ENCODE results near the gene ZSCAN20. TPM values are rescaled to one million over a fixed set of nuclear protein-coding genes. Genes with fewer than 3 reads are reported as not detected.

Gene ZSCAN20
- 2.4 TPM for polyA plus RNA-seq (ENCODE audit: insufficient read length)

GRCh38 chr1:33472269-33472980 lies at the start of gene ZSCAN20:
Gene ZSCAN20 (plus strand): TSS chr1:33472645. CDS start chr1:33479289, 6,644 bp downstream.
- DNase-seq (ENCODE audit: low read depth), result peak; percentile 92

GRCh38 chr1:33424205-33424604 lies 48.2 kb upstream of the ZSCAN20 start:
- DNase-seq (ENCODE audit: low read depth), result no peak

GRCh38 chr1:33424610-33425009 lies 47.8 kb upstream of the ZSCAN20 start:
- no peak for DNase-seq (ENCODE audit: low read depth)

- DNase-seq (ENCODE audit: low read depth), result no peak
Observed at GRCh38 chr1:33425900-33426299, 46.5 kb upstream of the ZSCAN20 start.

GRCh38 chr1:33426916-33427315 lies 45.5 kb upstream of the ZSCAN20 start:
- no peak for DNase-seq (ENCODE audit: low read depth)

GRCh38 chr1:33428661-33429060 lies 43.8 kb upstream of the ZSCAN20 start:
- DNase-seq (ENCODE audit: low read depth), result no peak

GRCh38 chr1:33429332-33429731 lies 43.1 kb upstream of the ZSCAN20 start:
- DNase-seq (ENCODE audit: low read depth), result no peak

GRCh38 chr1:33429856-33430691 lies 42.4 kb upstream of the ZSCAN20 start:
- no peak for DNase-seq (ENCODE audit: low read depth)

- DNase-seq (ENCODE audit: low read depth), result peak; percentile 72
Observed at GRCh38 chr1:33430692-33431593, 41.5 kb upstream of the ZSCAN20 start, which contains the start of gene PHC2. Gene PHC2 (minus strand): TSS chr1:33431095. CDS start chr1:33375539, 55,556 bp downstream.

GRCh38 chr1:33433509-33434362 lies 38.7 kb upstream of the ZSCAN20 start:
- DNase-seq (ENCODE audit: low read depth), result no peak

- DNase-seq (ENCODE audit: low read depth), result no peak
Observed at GRCh38 chr1:33434363-33434750, 38.1 kb upstream of the ZSCAN20 start.

GRCh38 chr1:33435096-33435820 lies 37.2 kb upstream of the ZSCAN20 start:
- no peak for DNase-seq (ENCODE audit: low read depth)

GRCh38 chr1:33436557-33437285 lies 35.7 kb upstream of the ZSCAN20 start:
- no peak for DNase-seq (ENCODE audit: low read depth)

- DNase-seq (ENCODE audit: low read depth), result no peak
Observed at GRCh38 chr1:33438364-33439160, 33.9 kb upstream of the ZSCAN20 start.

GRCh38 chr1:33439662-33440061 lies 32.8 kb upstream of the ZSCAN20 start:
- no peak for DNase-seq (ENCODE audit: low read depth)

GRCh38 chr1:33441088-33441745 lies 31.2 kb upstream of the ZSCAN20 start:
- no peak for DNase-seq (ENCODE audit: low read depth)

- DNase-seq (ENCODE audit: low read depth), result no peak
Observed at GRCh38 chr1:33442141-33442540, 30.3 kb upstream of the ZSCAN20 start.

- no peak for DNase-seq (ENCODE audit: low read depth)
Observed at GRCh38 chr1:33443080-33443704, 29.3 kb upstream of the ZSCAN20 start.

Data from forelimb muscle (tissue), 1 donor.